Stimulated activated naive CD8-positive, alpha-beta T cell treated with anti-CD3 and anti-CD28 coated beads, Interleukin-15, Interleukin-2, amounts not matched to agents 100 ng/mL and 50 ng/mL, for 24 hours (primary cell): ENCODE results near the gene NRDC.
"Not testable (repeated sequence)": the region's sequence is repeated elsewhere in the genome, so short reads cannot be mapped to it uniquely, and the experiment has no call there.

Experiments
- H3K27ac Mint-ChIP-seq: one replicate; pipeline ENCODE4 v1.8.0; 2021; ENCODE audit warnings: mild to moderate bottlenecking, mixed read lengths
- H3K27me3 Mint-ChIP-seq: one replicate; pipeline ENCODE4 v1.8.0; 2021; ENCODE audit warnings: mixed read lengths
- H3K36me3 Mint-ChIP-seq: one replicate; pipeline ENCODE4 v1.8.0; 2021; ENCODE audit warnings: low read depth, mixed read lengths
- H3K4me1 Mint-ChIP-seq: one replicate; pipeline ENCODE4 v1.8.0; 2021; ENCODE audit warnings: low read depth, mixed read lengths
- H3K4me3 Mint-ChIP-seq: one replicate; pipeline ENCODE4 v1.8.0; 2021; ENCODE audit warnings: mild to moderate bottlenecking, mixed read lengths
- H3K9me3 Mint-ChIP-seq: one replicate; pipeline ENCODE4 v1.8.0; 2021; ENCODE audit warnings: mixed read lengths

Gene NRDC

GRCh38 chr1:51840743-51841461, 37.6 kb downstream of the NRDC start:
- Mint-ChIP-seq H3K27me3 (no peaks in the 10 kb centered on the region), H3K4me1 (peaks cover 12% of the 10 kb centered on the region), H3K4me3 (no peak overlapping the region), H3K9me3 (no peaks in the 10 kb centered on the region), H3K36me3 (peaks cover 50% of the 10 kb centered on the region), H3K27ac (no peak overlapping the region)

- H3K9me3 Mint-ChIP-seq, result no peaks in the 10 kb centered on the region
- no peaks in the 10 kb centered on the region for H3K27me3 Mint-ChIP-seq
- H3K27ac Mint-ChIP-seq, result no peak overlapping the region
- peaks cover 12% of the 10 kb centered on the region for H3K4me1 Mint-ChIP-seq
- no peak overlapping the region for H3K4me3 Mint-ChIP-seq
- H3K36me3 Mint-ChIP-seq, result peaks cover 51% of the 10 kb centered on the region
Observed at GRCh38 chr1:51840182-51840581, 38.3 kb downstream of the NRDC start.

GRCh38 chr1:51839094-51839493, 39.4 kb downstream of the NRDC start:
- Mint-ChIP-seq H3K4me1 (peaks cover 8% of the 10 kb centered on the region), H3K27me3 (no peaks in the 10 kb centered on the region), H3K9me3 (no peaks in the 10 kb centered on the region), H3K27ac (no peak overlapping the region), H3K4me3 (no peak overlapping the region), H3K36me3 (peaks cover 52% of the 10 kb centered on the region)

- Mint-ChIP-seq H3K27me3 (no peaks in the 10 kb centered on the region), H3K36me3 (peaks cover 58% of the 10 kb centered on the region), H3K4me1 (no peaks in the 10 kb centered on the region), H3K9me3 (no peaks in the 10 kb centered on the region), H3K4me3 (no peak overlapping the region), H3K27ac (no peak overlapping the region)
Observed at GRCh38 chr1:51837243-51837642, 41.3 kb downstream of the NRDC start.

GRCh38 chr1:51833700-51834099, 44.8 kb downstream of the NRDC start:
- H3K36me3 Mint-ChIP-seq, result peaks cover 52% of the 10 kb centered on the region
- no peak overlapping the region for H3K27ac Mint-ChIP-seq
- H3K4me1 Mint-ChIP-seq, result no peaks in the 10 kb centered on the region
- H3K4me3 Mint-ChIP-seq, result no peak overlapping the region
- no peaks in the 10 kb centered on the region for H3K27me3 Mint-ChIP-seq
- H3K9me3 Mint-ChIP-seq, result no peaks in the 10 kb centered on the region

DNA sequence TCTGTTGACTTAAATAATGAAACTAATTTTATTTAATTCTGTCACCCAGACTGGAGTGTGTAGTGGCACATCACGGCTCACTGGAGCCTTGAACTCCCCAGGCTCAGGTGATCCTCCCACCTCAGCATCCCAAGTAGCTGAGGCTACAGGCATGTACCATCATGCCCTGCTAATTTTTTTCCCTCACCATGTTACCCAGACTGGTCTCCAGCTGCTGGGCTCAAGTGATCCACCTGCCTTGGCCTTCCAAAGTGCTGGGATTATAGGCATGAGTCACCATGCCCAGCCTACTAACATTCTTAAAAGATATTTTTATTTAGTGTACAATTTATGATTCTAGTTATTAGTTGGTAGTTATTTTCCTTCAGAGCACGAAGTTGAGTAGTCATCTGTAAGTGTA, 49.5 kb downstream of the NRDC start:
- Mint-ChIP-seq H3K4me1 (no peaks in the 10 kb centered on the region), H3K27me3 (no peaks in the 10 kb centered on the region), H3K27ac (no peak overlapping the region), H3K36me3 (peaks cover 36% of the 10 kb centered on the region), H3K9me3 (no peaks in the 10 kb centered on the region), H3K4me3 (no peak overlapping the region)

- Mint-ChIP-seq H3K27ac (no peak overlapping the region), H3K4me1 (no peaks in the 10 kb centered on the region), H3K36me3 (peaks cover 47% of the 10 kb centered on the region)
Observed at GRCh38 chr1:51819810-51820209, 58.7 kb downstream of the NRDC start.

GRCh38 chr1:51819021-51819420, 59.5 kb downstream of the NRDC start:
- not testable (repeated sequence) for H3K27ac Mint-ChIP-seq, H3K4me3 Mint-ChIP-seq
- peaks cover 49% of the 10 kb centered on the region for H3K36me3 Mint-ChIP-seq

More at GRCh38 chr1:51819810-51820209, 58.7 kb downstream of the NRDC start:
- H3K4me3 Mint-ChIP-seq, result no peak overlapping the region
- no peaks in the 10 kb centered on the region for H3K27me3 Mint-ChIP-seq
- no peaks in the 10 kb centered on the region for H3K9me3 Mint-ChIP-seq

GRCh38 chr1:51818487-51818886, 60.0 kb downstream of the NRDC start:
- Mint-ChIP-seq H3K36me3 (peaks cover 55% of the 10 kb centered on the region), H3K27me3 (no peaks in the 10 kb centered on the region), H3K4me3 (no peak overlapping the region), H3K9me3 (no peaks in the 10 kb centered on the region), H3K4me1 (no peaks in the 10 kb centered on the region), H3K27ac (no peak overlapping the region)

More at GRCh38 chr1:51819021-51819420, 59.5 kb downstream of the NRDC start:
- not testable (repeated sequence) for H3K4me1 Mint-ChIP-seq, H3K9me3 Mint-ChIP-seq, H3K27me3 Mint-ChIP-seq

DNA sequence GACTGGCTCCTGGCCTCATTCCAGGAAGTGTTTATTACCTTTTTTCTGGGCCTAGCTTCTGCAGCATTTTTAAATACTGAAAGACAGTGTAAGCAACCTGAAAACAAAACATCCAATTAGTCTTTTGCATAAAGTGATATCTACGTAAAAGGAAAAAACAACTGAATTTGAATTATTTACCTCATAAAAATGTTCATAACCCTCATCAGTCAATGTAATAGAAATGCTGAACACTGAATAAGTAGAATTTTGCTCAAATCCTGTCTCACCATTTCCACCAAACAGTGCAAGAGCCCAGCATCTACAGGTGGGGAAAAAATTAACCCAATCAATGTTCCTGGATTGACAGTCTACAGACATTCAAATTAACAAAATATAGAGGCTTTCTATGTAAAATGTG, 64.0 kb downstream of the NRDC start:
- Mint-ChIP-seq H3K27ac (no peak overlapping the region), H3K4me1 (no peaks in the 10 kb centered on the region), H3K4me3 (no peak overlapping the region), H3K9me3 (no peaks in the 10 kb centered on the region), H3K27me3 (no peaks in the 10 kb centered on the region), H3K36me3 (peaks cover 55% of the 10 kb centered on the region)

DNA sequence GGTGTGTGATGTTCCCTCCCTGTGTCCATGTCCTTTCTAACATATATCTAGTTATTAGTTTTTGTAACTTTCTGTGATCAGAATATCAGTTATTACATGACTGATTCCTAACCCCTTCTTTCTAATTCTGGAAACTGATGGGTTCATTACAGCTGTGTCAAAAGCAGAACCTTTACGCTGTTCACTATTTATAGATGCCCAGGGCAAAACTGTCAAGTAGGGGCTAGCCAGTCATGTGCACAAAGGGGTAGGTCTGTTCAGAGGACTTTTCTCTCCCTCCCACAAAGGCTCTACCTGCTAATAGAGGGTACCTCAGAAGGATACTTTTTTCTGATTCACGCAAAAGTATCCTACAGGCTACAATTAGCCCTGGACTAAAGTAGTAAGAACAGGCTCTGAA, 79.2 kb downstream of the NRDC start:
- H3K4me1 Mint-ChIP-seq, result no peaks in the 10 kb centered on the region

GRCh38 chr1:51794868-51795267, 83.7 kb downstream of the NRDC start:
- Mint-ChIP-seq H3K27me3 (no peaks in the 10 kb centered on the region), H3K9me3 (no peaks in the 10 kb centered on the region), H3K4me1 (peaks cover 11% of the 10 kb centered on the region), H3K27ac (no peak overlapping the region), H3K4me3 (no peak overlapping the region), H3K36me3 (peaks cover 59% of the 10 kb centered on the region)

More for the DNA sequence above, 79.2 kb downstream of the NRDC start:
- H3K4me3 Mint-ChIP-seq, result no peak overlapping the region
- no peak overlapping the region for H3K27ac Mint-ChIP-seq
- H3K9me3 Mint-ChIP-seq, result no peaks in the 10 kb centered on the region
- H3K36me3 Mint-ChIP-seq, result peaks cover 33% of the 10 kb centered on the region
- no peaks in the 10 kb centered on the region for H3K27me3 Mint-ChIP-seq

GRCh38 chr1:51794260-51794659, 84.3 kb downstream of the NRDC start:
- Mint-ChIP-seq H3K4me3 (no peak overlapping the region), H3K4me1 (peaks cover 11% of the 10 kb centered on the region), H3K27ac (no peak overlapping the region), H3K9me3 (no peaks in the 10 kb centered on the region), H3K36me3 (peaks cover 65% of the 10 kb centered on the region), H3K27me3 (no peaks in the 10 kb centered on the region)

DNA sequence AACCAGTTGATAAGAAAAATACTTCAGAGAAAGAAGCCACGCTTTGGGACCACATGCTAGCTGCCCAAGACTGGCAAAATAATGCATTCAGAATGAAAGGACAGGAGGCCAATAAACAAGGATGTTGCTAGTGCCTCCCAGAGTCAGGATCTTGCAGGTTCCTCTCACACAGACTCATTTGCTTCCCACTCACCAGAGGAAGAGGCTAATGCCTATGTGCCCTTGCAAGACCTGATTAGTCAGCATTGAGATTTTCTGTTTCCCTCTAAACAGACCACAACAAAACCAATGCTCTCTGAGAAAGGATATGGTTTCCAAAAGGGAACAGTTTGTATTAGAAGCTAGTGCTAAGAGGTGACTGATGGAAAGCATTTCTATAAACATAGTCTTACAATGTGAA, 85.7 kb downstream of the NRDC start:
- no peaks in the 10 kb centered on the region for H3K9me3 Mint-ChIP-seq
- H3K27me3 Mint-ChIP-seq, result no peaks in the 10 kb centered on the region
- peak overlapping the region; percentile 3 for H3K27ac Mint-ChIP-seq
- peaks cover 68% of the 10 kb centered on the region for H3K36me3 Mint-ChIP-seq
- no peak overlapping the region for H3K4me3 Mint-ChIP-seq
- H3K4me1 Mint-ChIP-seq, result peaks cover 11% of the 10 kb centered on the region

GRCh38 chr1:51791888-51792287, 86.6 kb downstream of the NRDC start:
- no peak overlapping the region for H3K27ac Mint-ChIP-seq
- no peak overlapping the region for H3K4me3 Mint-ChIP-seq
- H3K4me1 Mint-ChIP-seq, result peaks cover 11% of the 10 kb centered on the region
- peaks cover 70% of the 10 kb centered on the region for H3K36me3 Mint-ChIP-seq
- H3K9me3 Mint-ChIP-seq, result no peaks in the 10 kb centered on the region
- H3K27me3 Mint-ChIP-seq, result no peaks in the 10 kb centered on the region

GRCh38 chr1:51790385-51790784, 88.1 kb downstream of the NRDC start:
- H3K27ac Mint-ChIP-seq, result no peak overlapping the region
- peaks cover 11% of the 10 kb centered on the region for H3K4me1 Mint-ChIP-seq
- H3K27me3 Mint-ChIP-seq, result no peaks in the 10 kb centered on the region
- peaks cover 78% of the 10 kb centered on the region for H3K36me3 Mint-ChIP-seq
- no peaks in the 10 kb centered on the region for H3K9me3 Mint-ChIP-seq
- H3K4me3 Mint-ChIP-seq, result no peak overlapping the region
